Left ventricle myocardium superior (tissue), 1 donor: ENCODE measurements around the gene CHERP. TPM values are rescaled to one million over a fixed set of nuclear protein-coding genes. Genes with fewer than 3 reads are reported as not detected.

Source experiments
- ATAC-seq: fragments of 200-7000 bp; cut with Tn5 transposase; one replicate; pipeline ENCODE4 v1.9.1; 2020; ENCODE audit warnings: mild to moderate bottlenecking, moderate library complexity
- DNase-seq: peaks from one replicate; pipeline ENCODE4 v3.0.0-alpha.2; 2020
- intact Hi-C: fragments of 100-400 bp; cut with micrococcal nuclease; formaldehyde crosslinking; loops from one replicate; pipeline ENCODE4 v1.11.0; 2022
- total RNA-seq: library from RNA; stranded (reverse); fragmentation: NEBNext Ultra II Directional; extraction: Animal tissue kit (Norgen Biotek cat#: 25700); gene quantifications from one replicate; pipeline ENCODE4 v1.2.1, GENCODE V29; 2021
- donor health status: DM: no; HTN: yes; CAD: no; lungs with severe emphysema.

Gene CHERP
- total RNA-seq, 1 donor from 2014 or later, result 19.1 TPM

DNA sequence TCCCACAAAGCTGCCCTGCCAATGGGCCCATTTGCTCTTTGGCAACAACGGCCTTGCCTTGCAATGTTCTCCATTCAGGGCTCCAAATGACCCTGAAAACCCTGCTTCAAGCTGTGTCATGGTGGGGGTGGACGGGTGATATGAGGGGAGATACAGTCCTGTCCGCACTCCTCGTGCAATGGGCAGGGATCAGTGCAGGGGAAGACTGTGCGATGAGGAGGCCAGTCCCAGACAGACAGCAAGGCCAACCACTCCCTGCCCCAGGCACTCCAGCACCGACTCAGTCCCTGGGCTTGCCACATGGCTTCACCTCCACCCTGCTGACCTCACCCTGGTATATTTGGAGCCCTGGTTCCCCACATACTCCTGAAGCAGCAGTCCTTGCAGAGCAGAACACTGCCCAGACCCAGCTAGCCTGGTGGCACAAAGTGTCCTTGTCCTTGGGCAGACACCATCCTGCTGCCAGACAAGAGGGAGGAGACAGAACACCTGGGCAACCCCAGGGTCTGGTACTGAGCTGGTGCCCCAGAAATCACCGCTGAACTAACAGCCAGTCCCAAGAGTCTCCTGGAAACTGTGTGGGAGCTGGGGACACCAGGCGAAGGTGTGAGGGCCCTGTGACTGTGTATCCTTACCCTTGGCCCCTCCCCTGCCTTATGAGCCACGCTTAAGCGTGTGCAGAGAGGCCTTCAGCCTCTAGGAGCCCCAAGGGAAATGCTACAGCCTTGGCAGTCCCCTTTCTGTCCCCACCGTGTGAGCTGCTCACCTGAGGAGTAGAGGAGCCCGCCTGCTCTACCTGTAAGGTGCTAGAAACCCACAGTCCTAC, 39.1 kb upstream of the CHERP start:
- ATAC-seq (peak; percentile 80), DNase-seq (peak; percentile 56)
- intact Hi-C loops, result no loop called here

GRCh38 chr19:16579381-16579780, 37.1 kb upstream of the CHERP start:
- intact Hi-C loops, result no loop called here
- ATAC-seq (no peak), DNase-seq (no peak)

- no peak for DNase-seq
- intact Hi-C loops, result no loop called here
Measured at GRCh38 chr19:16577531-16577985, 35.3 kb upstream of the CHERP start.

DNA sequence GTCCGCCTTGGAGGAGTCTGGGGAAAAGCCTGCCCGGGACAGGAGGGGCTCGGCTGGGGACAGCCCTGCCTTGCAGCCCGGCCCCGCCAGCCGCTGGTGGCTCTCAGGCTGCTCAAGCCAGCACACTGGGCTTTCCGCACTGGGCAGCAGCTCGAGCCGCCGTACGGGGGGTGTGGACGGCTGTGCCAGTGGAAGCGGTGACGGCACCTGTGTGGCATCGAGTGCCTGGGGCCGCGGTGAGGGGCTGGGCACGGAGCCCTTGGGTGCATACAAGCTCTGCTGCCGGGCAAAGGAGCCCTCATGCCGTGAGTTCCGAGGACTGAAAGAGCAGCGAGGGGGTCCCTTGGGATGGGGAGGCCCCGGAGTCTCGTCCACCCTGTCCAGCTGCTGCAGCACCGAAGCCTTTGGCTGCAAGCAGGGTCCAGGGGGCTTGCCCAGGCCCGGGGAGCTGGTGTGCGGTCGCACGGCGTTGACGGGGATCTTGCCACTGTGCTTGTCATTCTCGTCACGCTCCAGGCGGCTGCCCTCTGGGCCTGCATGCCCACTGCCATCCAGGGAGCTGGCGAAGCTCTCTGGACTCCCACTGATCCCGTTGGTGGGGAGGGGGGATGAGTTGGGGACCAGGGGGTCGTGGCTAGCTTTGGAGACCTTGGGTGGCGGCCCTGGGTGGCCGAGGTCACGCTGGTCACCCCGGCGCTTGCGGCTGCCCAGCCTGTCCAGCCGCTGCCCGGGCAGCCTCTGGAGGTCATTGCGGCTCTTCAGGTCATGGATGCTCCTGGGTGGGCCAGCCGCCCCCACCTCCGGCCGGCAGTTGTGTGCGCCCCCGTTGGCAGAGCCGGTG, 34.7 kb upstream of the CHERP start:
- ATAC-seq (no peak), DNase-seq (no peak)
- intact Hi-C loops, result no loop called here

More at GRCh38 chr19:16577531-16577985, 35.3 kb upstream of the CHERP start:
- no peak for ATAC-seq

- intact Hi-C loops, result no loop called here
- DNase-seq (no peak), ATAC-seq (no peak)
Measured at GRCh38 chr19:16575861-16576689, 33.8 kb upstream of the CHERP start.

DNA sequence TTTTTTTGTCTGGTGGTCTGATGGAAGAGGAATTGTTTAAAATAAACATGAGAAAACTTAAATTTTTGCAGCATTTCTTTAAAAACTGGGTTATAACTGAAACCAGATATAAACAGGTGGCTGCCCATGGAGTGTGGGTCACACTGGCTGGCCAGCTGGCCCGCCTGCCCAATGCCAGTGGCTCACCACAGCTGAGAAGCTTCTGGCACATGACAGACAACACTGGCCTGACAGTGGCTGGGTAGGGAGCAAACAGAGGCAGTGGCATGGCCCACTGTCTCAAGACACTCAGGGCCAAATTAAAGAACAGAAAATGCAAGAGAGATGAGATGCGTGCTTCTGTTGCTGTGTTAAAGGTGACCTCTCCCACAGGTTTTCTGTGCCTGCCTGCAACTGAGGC, 33.0 kb upstream of the CHERP start:
- no peak for ATAC-seq
- no peak for DNase-seq
- intact Hi-C loops, result no loop called here

DNA sequence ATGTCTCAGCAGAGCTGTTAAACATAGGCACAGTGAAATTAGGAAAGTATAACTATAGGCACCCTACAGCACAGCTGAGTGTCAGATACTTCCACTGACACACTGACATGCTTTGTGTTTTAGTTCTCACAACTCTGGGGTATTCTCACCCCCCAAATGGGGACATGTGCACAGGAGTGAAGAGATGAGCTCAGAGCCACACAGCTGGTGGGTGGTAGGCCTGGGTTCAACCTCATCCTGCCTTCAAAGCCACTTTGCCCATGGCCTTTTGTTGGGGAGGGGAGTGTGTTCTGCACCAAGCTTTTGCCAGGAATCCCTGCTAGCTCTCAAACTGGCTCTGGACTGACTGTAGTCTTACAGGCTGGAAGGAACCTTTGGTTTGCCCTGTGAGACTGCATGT, 31.7 kb upstream of the CHERP start:
- ATAC-seq (no peak), DNase-seq (no peak)
- intact Hi-C loops, result no loop called here

- no peak for DNase-seq
- intact Hi-C loops, result no loop called here
- no peak for ATAC-seq
Measured at GRCh38 chr19:16573296-16573695, 31.1 kb upstream of the CHERP start.

DNA sequence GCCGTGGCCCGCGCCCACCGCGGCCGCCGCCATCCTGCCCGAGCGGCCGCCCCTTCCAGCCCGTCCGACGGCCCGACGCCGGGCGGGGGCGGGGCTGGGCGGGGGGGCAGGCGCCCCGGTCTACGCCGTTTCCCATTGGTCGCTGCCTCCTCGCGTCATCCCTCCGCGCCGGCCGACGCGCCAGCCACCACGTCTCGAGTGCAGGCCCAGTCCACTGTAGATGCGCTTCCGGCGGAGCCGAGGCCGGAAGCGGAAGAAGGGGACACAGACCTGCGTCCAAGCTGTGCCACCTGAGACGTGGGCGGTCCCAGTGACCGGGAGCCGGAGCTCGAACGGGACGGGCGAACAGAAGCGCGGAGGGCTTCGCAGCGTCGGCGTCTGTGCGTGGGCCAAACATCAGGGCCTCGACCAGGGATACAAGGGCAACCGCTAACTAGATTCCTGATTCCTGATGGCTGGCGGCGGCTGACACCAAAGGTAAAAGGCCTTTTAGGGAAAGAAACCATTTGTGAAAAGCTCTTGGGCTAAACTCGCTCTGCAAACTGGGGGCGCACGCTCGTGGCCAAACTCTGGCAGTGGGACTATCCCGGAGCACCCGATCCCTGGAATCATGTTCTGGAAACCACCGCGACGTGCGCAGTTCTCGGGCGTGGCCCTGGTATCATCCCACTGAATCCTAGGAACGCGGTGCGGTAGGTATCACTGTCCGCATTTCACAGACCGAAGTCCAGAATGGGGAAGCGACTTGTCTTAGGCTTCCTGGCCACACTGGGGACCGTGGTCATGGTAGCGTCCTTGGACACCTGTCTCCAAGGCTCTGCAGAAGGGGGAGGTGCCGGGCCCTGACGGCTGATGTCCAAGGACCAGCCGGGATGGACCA, 30.3 kb upstream of the CHERP start, which contains the start of gene SLC35E1:
Gene SLC35E1 (minus strand): TSS at position 84 of the 880 bp plus-strand sequence. CDS start 51 bp downstream, at position 33.
- DNase-seq (peak; percentile 97), ATAC-seq (peak; percentile 97)
- intact Hi-C loops, result no loop called here

DNA sequence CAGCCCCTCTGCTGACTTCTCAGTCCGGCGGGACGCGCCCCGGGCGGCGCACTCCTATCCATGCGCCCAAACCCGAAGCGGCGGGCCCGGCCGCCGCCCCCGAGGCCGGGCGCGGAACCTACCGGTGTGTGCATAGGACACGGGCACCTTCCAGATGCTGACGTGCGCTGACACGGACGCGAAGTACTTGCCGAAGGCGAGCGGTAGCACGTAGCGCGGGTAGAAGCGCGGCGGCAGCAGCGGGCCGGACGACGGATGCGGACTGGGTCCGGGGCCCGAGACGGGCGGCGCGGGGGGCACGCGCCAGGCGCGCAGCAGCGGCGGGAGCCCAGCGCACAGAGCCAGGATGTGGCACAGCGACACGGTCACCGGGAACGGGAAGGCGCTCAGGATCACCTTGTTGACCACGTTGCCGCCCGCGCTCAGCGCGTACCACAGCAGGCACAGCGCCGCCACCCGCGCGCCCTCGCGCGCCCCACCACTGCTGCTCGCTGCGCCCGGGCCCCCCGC, 29.6 kb upstream of the CHERP start:
- ATAC-seq, result no peak
- DNase-seq, result no peak
- intact Hi-C loops, result no loop called here

DNA sequence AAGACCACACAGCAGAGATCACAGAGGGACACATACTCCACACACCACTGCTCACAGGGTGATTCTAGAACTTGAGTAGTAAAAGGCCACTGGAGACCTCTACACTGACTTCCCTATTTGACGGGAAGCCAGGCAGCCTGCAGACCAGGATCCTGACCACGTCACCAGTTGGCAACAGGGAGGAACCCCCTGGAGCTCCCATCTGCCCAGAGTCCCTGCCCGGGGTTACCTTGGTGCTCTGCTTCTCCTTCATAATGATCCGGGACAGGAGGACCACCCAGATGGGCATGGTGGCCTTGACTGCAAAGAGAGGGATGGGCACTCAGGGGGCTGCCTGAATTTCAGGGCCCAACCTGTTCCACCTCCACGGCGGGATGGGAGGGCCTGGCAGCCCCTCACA, 29.0 kb upstream of the CHERP start:
- intact Hi-C loops, result no loop called here
- DNase-seq (no peak), ATAC-seq (no peak)

DNA sequence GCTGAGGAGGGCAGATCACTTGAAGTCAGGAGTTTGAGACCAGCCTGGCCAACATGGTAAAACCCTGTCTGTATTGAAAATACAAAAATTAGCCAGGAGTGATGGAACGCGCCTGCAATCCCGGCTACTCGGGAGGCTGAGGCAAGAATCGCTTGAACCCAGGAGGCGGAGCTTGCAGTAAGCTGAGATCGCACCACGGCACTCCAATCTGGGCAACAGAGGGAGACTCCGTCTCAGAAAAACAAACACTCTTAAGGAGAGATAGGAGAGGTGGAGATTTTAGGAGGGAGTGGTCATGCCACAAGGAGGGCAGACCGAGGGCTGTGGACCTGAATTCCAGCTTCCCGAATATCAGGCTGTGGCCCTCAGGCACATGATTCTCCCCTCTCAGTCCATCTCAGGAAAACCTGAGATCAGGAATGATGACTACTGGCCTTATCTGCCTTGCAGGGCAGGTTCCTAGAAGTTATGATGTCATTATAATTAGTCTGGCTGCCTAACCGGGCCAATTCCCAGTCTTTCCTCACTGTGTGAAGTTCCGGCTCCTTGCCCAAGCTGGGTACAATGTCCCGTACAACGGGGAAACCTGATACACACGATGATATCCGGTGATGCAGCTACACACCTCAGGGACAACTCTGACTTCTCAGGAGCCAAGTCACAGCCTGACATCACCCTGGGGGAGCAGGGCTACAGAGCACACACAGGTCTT, 27.5 kb upstream of the CHERP start:
- ATAC-seq (no peak), DNase-seq (no peak)
- intact Hi-C loops, result no loop called here

GRCh38 chr19:16566702-16567101, 24.5 kb upstream of the CHERP start:
- intact Hi-C loops, result no loop called here
- DNase-seq, result no peak
- no peak for ATAC-seq

- no peak for DNase-seq
- intact Hi-C loops, result no loop called here
- peak; percentile 34 for ATAC-seq
Measured at GRCh38 chr19:16566161-16566560, 23.9 kb upstream of the CHERP start.

DNA sequence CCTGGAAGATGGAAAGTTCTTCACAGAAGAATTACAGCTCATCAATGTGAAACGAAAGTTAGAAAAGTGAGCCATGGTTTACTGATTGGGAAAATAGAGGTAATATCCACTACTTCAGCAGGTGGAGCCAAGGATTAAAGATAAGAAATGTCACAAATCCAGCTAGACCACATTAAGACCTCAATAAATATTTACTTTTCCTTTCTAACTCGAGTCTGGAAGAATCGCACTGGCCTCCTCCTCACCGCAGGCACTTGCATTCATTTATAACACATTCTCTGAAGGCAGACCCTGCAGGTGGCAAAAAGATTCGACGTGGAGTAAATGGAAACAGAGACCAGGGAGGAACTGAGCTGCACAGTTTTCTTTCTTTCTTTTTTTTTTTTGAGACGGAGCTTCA, 22.6 kb upstream of the CHERP start:
- DNase-seq (no peak), ATAC-seq (no peak)
- intact Hi-C loops, result no loop called here

DNA sequence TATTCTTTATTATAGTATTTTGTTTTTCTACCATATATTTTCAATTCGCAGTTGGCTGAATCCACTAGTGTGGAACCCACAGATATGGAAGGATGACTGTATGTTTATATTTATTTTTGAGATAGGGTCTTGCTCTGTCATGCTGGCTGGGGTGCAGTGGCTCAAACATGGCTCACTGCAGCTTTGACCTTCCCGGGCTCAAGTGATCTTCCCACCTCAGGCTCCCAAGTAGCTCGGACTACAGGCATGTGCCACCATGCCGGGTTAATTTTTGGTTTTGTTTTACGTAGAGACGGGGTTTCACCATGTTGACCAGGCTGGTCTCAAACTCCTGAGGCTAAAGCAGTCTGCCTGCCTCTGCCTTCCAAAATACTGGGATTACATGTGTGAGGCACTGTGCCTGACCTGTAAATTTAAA, 20.4 kb upstream of the CHERP start:
- no peak for ATAC-seq
- DNase-seq, result no peak
- intact Hi-C loops, result no loop called here

- intact Hi-C loops, result no loop called here
- ATAC-seq, result no peak
- no peak for DNase-seq
Measured at GRCh38 chr19:16561382-16561781, 19.1 kb upstream of the CHERP start.
